PC-9 (cell line): ENCODE results near the gene PIGX. TPM values are rescaled to one million over a fixed set of nuclear protein-coding genes. Genes with fewer than 3 reads are reported as not detected.
A peak's percentile ranks its signal among the peaks of the same experiment; 100 is the strongest.

Experiments used
- BruUV-seq: library from RNA; stranded (reverse); fragments of 400-500 nt; replicated peaks from 2 replicates; lab custom pipeline; 2021; lab: Mats Ljungman, UMichigan
- CTCF ChIA-PET: fragments of 300-600 bp; sonication (Branson Sonifier 250); formaldehyde crosslinking; loops from one replicate; lab custom pipeline; 2022; ENCODE audit warnings: antibody characterized with exemption; lab: Charles Lee
- POLR2A ChIA-PET: fragments of 300-600 bp; sonication (Branson Sonifier 250); formaldehyde crosslinking; loops from one replicate; lab custom pipeline; 2022; ENCODE audit warnings: antibody characterized with exemption; ENCODE audit not compliant: unreplicated experiment; lab: Charles Lee
- DNase-seq, 2 experiments: peaks; one replicate each; pipeline versions ENCODE4 v3.0.0 to v3.0.0-alpha.2; 2015 to 2022; ENCODE audit warnings: mixed read lengths in 1 of 2
- H2AFZ ChIP-seq: fragments of 200-600 bp; sonication (generic); 2 replicates; pipeline ENCODE4 v1.8.1; 2017; ENCODE audit warnings: antibody characterized with exemption
- H3F3A ChIP-seq: fragments of 200-600 bp; sonication (generic); 2 replicates; pipeline ENCODE4 v1.8.1; 2017; ENCODE audit warnings: antibody characterized with exemption, mild to moderate bottlenecking, low read depth; ENCODE audit not compliant: insufficient read depth
- H3K27ac ChIP-seq: fragments of 200-600 bp; sonication (generic); 2 replicates; pipeline ENCODE4 v1.6.1; 2016; ENCODE audit warnings: mixed run types
- H3K27me3 ChIP-seq: fragments of 200-600 bp; sonication (generic); 2 replicates; pipeline ENCODE4 v1.6.1; 2016; ENCODE audit warnings: low read depth, mixed run types; ENCODE audit not compliant: insufficient read depth
- H3K36me3 ChIP-seq: fragments of 200-600 bp; sonication (generic); 2 replicates; pipeline ENCODE4 v1.6.1; 2016; ENCODE audit warnings: low read depth, mixed run types
- H3K4me1 ChIP-seq: fragments of 200-600 bp; sonication (generic); replicated peaks from 2 replicates; pipeline ENCODE4 v1.6.1; 2016; ENCODE audit warnings: mixed run types; ENCODE audit not compliant: insufficient read depth
- H3K4me2 ChIP-seq: fragments of 200-600 bp; sonication (generic); 2 replicates; pipeline ENCODE4 v1.6.1; 2017; ENCODE audit warnings: mixed run types
- H3K4me3 ChIP-seq: fragments of 200-600 bp; sonication (generic); 2 replicates; pipeline ENCODE4 v1.6.1; 2016; ENCODE audit warnings: mixed run types
- H3K79me2 ChIP-seq: fragments of 200-600 bp; sonication (generic); 2 replicates; pipeline ENCODE4 v1.6.1; 2017; ENCODE audit warnings: low read depth, mixed run types
- H3K9me2 ChIP-seq: fragments of 200-600 bp; sonication (generic); 2 replicates; pipeline ENCODE4 v1.8.1; 2017; ENCODE audit warnings: mild to moderate bottlenecking; ENCODE audit not compliant: insufficient read depth
- H3K9me3 ChIP-seq: fragments of 200-600 bp; sonication (generic); 2 replicates; pipeline ENCODE4 v1.8.1; 2016; ENCODE audit warnings: low read depth; ENCODE audit not compliant: insufficient read depth
- H4K20me1 ChIP-seq: fragments of 200-600 bp; sonication (generic); 2 replicates; pipeline ENCODE4 v1.8.1; 2017; ENCODE audit not compliant: insufficient read depth
- EZH2 ChIP-seq: fragments of 200-600 bp; sonication (generic); IDR thresholded peaks from 2 replicates; pipeline ENCODE4 v1.8.0; 2017; ENCODE audit warnings: antibody characterized with exemption, low read depth
- intact Hi-C: fragments of 100-400 bp; cut with micrococcal nuclease; formaldehyde crosslinking; loops from one replicate; pipeline ENCODE4 v1.10.0; 2022; ENCODE audit not compliant: unreplicated experiment
- total RNA-seq: library from RNA; stranded (reverse); gene quantifications from 2 replicates; pipeline ENCODE4 v1.2.3, GENCODE V29; 2021
- TF ChIP-seq, protein P1 (sequence below): fragments of 200-600 bp; sonication (generic); conservative IDR thresholded peaks from 2 replicates; pipeline ENCODE4 v1.6.1; 2017; ENCODE audit warnings: mixed run types, antibody characterized with exemption, mild to moderate bottlenecking, moderate library complexity

The PIGX gene
- total RNA-seq, 1 experiment from 2014 or later: 47.6 TPM

DNA sequence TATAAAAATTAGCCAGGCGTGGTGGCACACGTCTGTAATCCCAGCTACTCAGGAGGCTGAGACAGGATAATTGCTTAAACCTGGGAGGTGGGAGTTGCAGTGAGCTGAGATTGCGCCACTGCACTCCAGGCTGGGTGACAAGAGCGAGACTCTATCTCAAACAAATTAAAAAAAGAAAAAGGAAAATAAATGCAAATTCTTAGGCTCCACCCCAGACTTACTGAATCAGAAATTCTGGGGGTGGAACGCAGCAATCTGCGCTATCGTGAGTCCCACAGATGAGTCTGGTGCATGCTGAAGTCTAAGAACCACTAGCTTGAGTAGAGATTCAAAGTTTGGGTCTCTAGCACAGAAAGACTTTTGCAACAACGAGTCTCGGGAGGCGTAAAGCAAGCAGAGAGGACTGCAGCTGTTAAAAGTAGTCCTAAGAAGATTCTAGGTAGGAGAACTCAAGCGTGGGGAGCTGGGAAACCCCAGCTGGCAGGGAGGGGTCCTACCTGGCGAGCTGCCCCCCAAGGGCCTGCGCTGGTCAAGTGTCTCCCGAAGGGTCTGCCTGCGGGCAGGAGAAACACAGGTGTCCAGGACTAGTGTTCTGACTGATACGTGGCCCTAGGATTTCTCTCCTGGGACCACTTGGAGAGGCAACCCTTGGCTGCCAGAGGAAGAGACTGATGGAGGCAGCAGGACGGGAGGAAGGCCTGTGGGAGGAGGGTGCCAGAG lies 22.1 kb upstream of the PIGX start:
- no peaks in the 10 kb centered on the region for H4K20me1 ChIP-seq
- no TSS peak for BruUV-seq
- 0 out of 2 replicates have a peak, but pooled peaks cover 9% of the 10 kb centered on the region for H3K4me1 ChIP-seq
- POLR2A ChIA-PET: no interaction called here
- CTCF ChIA-PET: interaction anchor here (1.1 kb wide), 1 partner anchor 81 kb away, joined by 3 read pairs; no protein-coding TSS in a partner anchor
- H3K36me3 ChIP-seq: no peaks in the 10 kb centered on the region
- H3K79me2 ChIP-seq: no peaks in the 10 kb centered on the region
- H3K4me2 ChIP-seq: no peak overlapping the region
- H3K9me3 ChIP-seq: no peaks in the 10 kb centered on the region
- H3K27me3 ChIP-seq: no peaks in the 10 kb centered on the region
- H3K27ac ChIP-seq: no peak overlapping the region
- no peak overlapping the region for H2AFZ ChIP-seq
- peaks cover 6% of the 10 kb centered on the region; the same call in 1 of the 2 replicates for H3F3A ChIP-seq
- DNase-seq: no peak
- H3K9me2 ChIP-seq: no peaks in the 10 kb centered on the region
- intact Hi-C loops: loop anchor here (10.0 kb wide), 1 partner anchor 255 kb away; the partner anchor contains the start of gene NCBP2
- TF ChIP-seq, protein P1, sequence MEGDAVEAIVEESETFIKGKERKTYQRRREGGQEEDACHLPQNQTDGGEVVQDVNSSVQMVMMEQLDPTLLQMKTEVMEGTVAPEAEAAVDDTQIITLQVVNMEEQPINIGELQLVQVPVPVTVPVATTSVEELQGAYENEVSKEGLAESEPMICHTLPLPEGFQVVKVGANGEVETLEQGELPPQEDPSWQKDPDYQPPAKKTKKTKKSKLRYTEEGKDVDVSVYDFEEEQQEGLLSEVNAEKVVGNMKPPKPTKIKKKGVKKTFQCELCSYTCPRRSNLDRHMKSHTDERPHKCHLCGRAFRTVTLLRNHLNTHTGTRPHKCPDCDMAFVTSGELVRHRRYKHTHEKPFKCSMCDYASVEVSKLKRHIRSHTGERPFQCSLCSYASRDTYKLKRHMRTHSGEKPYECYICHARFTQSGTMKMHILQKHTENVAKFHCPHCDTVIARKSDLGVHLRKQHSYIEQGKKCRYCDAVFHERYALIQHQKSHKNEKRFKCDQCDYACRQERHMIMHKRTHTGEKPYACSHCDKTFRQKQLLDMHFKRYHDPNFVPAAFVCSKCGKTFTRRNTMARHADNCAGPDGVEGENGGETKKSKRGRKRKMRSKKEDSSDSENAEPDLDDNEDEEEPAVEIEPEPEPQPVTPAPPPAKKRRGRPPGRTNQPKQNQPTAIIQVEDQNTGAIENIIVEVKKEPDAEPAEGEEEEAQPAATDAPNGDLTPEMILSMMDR: no peak
- TF ChIP-seq EZH2: no peak
- no peak overlapping the region for H3K4me3 ChIP-seq

DNA sequence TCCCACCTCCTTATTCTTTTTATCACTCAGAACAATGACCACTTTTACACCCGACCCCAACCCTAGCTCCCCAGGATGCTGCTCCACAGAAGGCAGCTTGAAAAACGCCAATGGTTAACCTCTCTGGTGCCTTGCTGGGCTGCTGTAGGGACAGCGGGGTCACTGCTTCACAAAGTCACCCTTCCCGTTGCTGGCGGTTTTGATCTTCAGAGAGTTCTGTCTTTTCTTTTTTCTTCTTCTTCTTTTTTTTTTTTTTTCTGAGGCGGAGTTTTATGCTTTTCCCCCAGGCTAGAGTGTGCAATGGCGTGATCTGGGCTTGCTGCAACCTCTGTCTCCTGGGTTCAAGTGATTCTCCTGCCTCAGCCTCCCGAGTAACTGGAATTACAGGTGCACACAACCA lies 20.8 kb upstream of the PIGX start:
- TF ChIP-seq EZH2: no peak
- TF ChIP-seq, protein P1: no peak
- ChIA-PET CTCF (interaction anchor here (1.1 kb wide), 1 partner anchor 82 kb away, joined by 3 read pairs; no protein-coding TSS in a partner anchor), POLR2A (no interaction called here)
- 0 out of 2 replicates have a peak, but pooled peaks cover 9% of the 10 kb centered on the region for H3K4me1 ChIP-seq
- no peaks in the 10 kb centered on the region for H3K79me2 ChIP-seq
- H3K4me3 ChIP-seq: no peak overlapping the region
- intact Hi-C loops: no loop called here
- no peaks in the 10 kb centered on the region for H3K27me3 ChIP-seq
- no peak overlapping the region for H3K4me2 ChIP-seq
- H3K27ac ChIP-seq: no peak overlapping the region
- no peaks in the 10 kb centered on the region for H3K9me2 ChIP-seq
- no peaks in the 10 kb centered on the region for H4K20me1 ChIP-seq
- DNase-seq: no peak
- no peaks in the 10 kb centered on the region for H3K9me3 ChIP-seq
- peaks cover 6% of the 10 kb centered on the region; the same call in 1 of the 2 replicates for H3F3A ChIP-seq
- BruUV-seq: no TSS peak
- H2AFZ ChIP-seq: no peak overlapping the region
- H3K36me3 ChIP-seq: no peaks in the 10 kb centered on the region

DNA sequence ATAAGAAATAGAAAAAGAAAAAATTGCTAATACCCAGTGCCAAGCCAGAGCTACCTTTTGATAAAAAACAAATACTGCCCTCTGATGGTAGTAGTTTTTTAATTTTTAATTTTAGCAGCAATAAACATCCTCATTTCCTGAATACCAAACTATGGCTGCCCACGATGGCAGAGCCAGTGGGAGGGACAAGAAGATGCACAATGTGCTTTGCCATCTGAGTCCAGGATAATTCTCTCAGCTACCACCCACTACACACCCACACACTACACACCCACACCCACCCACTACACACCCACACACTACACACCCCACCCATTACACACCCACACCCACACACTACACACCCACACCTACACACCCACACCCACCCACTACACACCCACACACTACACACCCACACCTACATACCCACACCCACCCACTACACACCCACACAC lies 18.0 kb upstream of the PIGX start:
- POLR2A ChIA-PET: interaction anchor here (0.6 to 0.7 kb wide), 3 partner anchors 358 to 992 kb away, joined by 3 to 7 read pairs (median 5); no protein-coding TSS in a partner anchor
- no peak overlapping the region for H3K27ac ChIP-seq
- H3K4me1 ChIP-seq: no peaks in the 10 kb centered on the region
- no peaks in the 10 kb centered on the region for H3K9me3 ChIP-seq
- TF ChIP-seq EZH2: no peak
- TF ChIP-seq, protein P1: peak; percentile 52
- no peaks in the 10 kb centered on the region for H3F3A ChIP-seq
- H3K4me3 ChIP-seq: no peak overlapping the region
- no peaks in the 10 kb centered on the region for H3K36me3 ChIP-seq
- BruUV-seq: no TSS peak
- no peak overlapping the region for H2AFZ ChIP-seq
- H4K20me1 ChIP-seq: no peaks in the 10 kb centered on the region
- DNase-seq: peak in 1 of 2 experiments; percentile 15
- H3K27me3 ChIP-seq: no peaks in the 10 kb centered on the region
- no peak overlapping the region for H3K4me2 ChIP-seq
- CTCF ChIA-PET: interaction anchor here (0.6 to 1.2 kb wide), 4 partner anchors 17 to 220 kb away, joined by 3 to 9 read pairs (median 8); no protein-coding TSS in a partner anchor
- H3K79me2 ChIP-seq: no peaks in the 10 kb centered on the region
- intact Hi-C loops: no loop called here
- H3K9me2 ChIP-seq: no peaks in the 10 kb centered on the region
